Activated T-cell treated with anti-CD3 and anti-CD28 coated beads, Interleukin-2, amount 50 U/mL, for 1 hour (primary cell): ENCODE measurements around the gene OPRL1.
"Not testable (repeated sequence)": the region's sequence is repeated elsewhere in the genome, so short reads cannot be mapped to it uniquely, and the experiment has no call there.

Source experiments
- DNase-seq: peaks from one replicate; pipeline ENCODE4 v3.0.0-alpha.2; 2020

Gene OPRL1

DNA sequence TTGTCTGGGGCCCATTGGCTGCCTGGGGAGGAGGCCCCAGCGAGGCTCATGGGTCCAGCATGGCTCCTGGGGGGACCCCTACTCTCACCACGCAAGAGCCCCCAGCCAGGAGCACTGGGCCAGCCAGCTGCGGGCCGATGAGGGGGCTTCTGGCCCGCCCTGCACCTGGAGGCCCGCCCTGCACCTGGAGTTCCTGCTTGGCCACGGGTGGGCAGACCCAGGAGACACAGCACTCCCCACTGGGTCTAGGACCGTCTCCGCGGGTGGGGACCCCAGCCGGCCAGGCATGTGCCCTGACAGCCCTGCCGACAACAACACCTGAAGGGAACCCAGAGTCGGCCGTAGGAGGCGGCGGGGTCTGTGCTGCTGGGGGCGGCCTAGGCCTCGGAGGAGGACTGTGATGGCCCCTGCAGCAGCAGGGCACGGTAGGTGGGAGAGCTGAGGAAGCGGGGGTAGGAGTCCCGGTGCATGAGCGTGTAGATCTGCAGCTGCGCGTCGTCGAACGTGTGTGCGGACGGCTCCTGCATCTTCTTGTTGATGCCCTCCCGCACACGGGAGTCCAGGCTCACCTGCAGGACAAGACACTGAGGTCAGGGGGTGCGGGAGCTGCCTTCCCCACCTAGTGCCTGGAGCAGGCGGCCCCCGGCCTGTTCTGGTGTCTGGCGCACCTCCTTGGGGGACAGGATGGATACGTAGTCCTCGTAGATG, 6.3 kb upstream of the OPRL1 start:
- no peak for DNase-seq

GRCh38 chr20:64074184-64074789, 5.6 kb upstream of the OPRL1 start:
- no peak for DNase-seq

GRCh38 chr20:64074963-64075362, 4.9 kb upstream of the OPRL1 start:
- no peak for DNase-seq

GRCh38 chr20:64075556-64075955, 4.3 kb upstream of the OPRL1 start:
- no peak for DNase-seq

GRCh38 chr20:64076061-64076997, 3.6 kb upstream of the OPRL1 start:
- no peak for DNase-seq

DNA sequence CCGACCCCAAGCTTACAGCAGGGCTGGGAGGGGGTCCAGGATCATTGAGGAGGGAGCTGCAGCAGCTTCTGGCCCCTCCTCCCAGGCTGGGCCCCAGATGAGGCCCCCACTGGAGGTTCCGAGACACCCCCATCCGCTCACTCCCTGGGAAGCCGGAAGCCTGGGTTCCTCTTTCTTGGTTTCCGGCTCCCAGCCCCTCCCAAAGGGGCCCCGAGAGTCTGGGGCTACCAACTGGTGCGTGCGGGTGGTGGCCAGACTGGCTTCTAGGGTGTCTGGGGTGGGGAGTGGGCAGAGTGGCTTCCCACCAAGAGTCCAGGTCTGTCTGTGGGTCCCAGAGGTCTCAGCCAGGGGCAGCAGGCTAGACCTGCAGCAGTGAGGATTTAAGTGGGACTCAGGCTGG, 2.8 kb upstream of the OPRL1 start:
- peak; percentile 42 for DNase-seq

- DNase-seq: no peak
Measured at GRCh38 chr20:64077541-64077875, 2.4 kb upstream of the OPRL1 start.

GRCh38 chr20:64077876-64078551, 1.9 kb upstream of the OPRL1 start:
- peak; percentile 63 for DNase-seq

GRCh38 chr20:64078934-64079272, 979 bp upstream of the OPRL1 start:
- no peak for DNase-seq

DNA sequence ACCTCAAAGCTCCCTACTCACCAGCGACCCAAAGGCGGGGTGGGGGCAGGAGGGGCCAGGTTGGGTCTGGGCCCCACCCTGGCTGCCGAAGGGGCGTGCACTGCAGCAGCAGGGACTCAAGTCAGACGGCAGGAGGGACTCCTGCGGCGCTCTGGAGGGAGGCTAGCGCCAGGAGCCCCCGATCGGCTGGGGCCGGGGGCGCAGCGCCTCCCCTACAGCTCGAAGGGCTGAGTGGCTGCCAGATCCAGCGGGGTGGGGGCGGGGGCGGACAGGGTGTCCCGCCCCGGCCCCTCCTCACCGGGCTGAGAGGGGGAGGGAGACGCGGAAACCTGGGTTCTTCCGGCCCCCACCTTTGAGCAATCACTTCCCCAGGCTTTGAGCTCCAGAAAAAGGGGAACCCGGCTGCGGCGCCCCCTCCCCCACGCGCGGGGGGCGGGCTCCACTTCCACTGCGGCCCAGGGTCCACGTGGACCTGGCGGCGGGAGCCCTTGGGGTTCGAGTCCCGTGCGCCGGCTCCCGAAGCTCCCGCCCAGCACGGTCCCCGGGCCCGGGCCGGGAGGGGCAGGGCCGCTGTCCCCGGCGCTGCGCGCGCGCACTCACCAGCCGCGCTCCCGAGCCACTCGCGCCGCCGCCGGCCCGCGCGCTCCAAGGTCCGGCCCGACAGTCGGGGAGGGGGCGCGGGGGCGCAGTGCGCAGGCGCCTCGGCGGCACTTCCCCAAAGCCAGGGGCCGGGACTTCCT, 439 bp upstream of the OPRL1 start, which contains the start of gene RGS19:
RGS19 (minus strand) TSS at position 246 of the 740 bp plus-strand sequence. CDS start 2,632 bp downstream, outside the sequence.
- DNase-seq: peak; percentile 73

GRCh38 chr20:64080813-64081623, 1.1 kb downstream of the OPRL1 start:
- DNase-seq: no peak

- no peak for DNase-seq
Measured at GRCh38 chr20:64081624-64081964, 1.7 kb downstream of the OPRL1 start.

- no peak for DNase-seq
Measured at GRCh38 chr20:64082126-64082731, 2.3 kb downstream of the OPRL1 start.

DNA sequence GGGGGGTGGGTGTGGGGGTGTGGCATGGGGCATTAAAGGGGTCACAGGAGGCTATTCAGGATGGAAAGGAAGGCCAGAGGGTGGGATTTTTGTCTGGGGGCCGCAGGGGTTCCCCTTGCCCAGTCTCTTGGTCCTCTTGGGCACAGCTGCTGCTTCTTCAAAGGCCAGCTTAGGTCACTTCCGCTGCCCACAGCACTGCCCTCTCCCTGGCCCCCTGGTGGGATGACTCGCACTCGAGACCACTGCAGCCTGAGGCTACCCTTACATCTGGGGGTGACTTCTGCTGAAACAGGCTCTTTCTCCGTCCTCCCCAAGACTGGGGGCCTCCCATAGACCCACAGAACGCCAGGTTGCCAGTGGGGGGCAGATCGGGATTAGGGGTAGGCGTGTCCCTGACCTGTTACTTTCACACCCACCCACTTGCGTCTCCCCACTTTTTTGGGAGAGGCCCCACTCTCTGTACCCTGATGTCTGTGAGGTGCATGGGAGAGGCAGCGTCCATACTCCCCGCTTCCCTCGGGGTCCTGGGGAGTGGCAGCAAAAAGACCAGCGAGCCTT, 3.0 kb downstream of the OPRL1 start:
- DNase-seq: no peak

DNA sequence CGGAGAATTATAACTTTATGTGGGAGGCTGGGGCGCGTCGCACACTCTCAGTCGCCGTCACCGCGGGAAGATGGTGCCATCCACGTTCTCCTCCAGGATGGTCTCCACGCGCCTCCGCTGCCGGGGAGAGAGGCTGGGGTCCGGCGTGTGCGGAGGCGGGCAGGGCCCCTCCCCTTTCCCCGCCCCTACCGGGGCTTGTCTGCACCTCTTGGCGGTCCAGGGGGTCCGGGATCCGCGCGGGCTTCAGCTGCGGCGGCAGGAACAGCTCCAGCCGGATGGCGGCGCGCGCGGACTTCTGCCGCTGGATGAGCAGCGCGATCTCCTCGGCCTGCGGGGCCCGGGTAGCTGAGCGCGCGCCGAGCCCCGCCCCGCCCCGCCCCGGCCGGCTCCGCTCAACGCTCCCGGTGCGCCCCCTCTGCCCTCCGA, 3.5 kb downstream of the OPRL1 start:
- DNase-seq: peak; percentile 72

DNA sequence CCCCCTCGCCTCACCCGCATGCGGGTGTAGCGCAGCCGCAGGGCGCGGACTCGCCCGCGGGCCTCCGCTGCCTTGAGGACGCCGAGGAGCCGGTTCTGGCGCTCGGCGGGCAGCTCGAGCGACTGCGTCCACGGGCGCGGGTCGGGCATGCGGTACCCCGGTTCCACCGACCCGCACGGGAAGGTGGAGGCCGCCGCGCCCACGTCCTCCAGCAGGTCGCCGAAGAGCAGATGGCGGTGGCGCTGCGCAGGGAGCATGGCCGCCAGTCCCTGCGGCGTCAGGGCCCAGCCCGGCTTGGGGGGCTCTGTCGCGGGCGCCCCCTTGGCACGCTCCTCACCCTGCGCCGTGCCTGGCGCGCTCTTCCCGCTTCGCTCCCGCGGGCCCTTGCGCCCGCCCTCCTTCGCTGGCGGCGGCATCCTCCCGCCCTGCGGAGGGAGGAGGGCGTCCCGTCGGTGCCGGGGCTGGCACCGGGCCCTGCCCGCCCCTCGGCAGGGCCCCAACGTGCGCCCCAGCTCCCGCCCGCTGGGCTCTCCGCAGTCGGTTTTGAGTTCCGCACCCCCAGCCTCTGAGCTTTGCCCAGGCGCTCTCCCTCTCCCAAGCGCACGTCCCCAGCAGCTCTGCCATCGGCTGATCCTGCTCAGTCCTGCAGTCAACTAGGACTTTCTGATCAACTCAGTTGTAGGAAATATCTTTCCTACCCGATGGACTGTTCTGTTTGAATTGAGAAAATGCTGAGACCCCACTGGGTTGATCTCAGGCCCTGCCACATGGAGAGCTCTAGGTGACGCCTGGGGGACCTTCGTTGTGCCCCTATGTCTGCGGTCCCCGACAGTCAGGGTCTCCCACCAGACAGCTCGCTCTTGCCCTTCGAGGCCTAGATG, 4.2 kb downstream of the OPRL1 start, which contains the start of gene LKAAEAR1:
LKAAEAR1 (minus strand) TSS at position 595 of the 881 bp plus-strand sequence; CDS start at position 416, 179 bp downstream.
- no peak for DNase-seq

- no peak for DNase-seq
Measured at GRCh38 chr20:64084685-64085152, 4.8 kb downstream of the OPRL1 start.

DNA sequence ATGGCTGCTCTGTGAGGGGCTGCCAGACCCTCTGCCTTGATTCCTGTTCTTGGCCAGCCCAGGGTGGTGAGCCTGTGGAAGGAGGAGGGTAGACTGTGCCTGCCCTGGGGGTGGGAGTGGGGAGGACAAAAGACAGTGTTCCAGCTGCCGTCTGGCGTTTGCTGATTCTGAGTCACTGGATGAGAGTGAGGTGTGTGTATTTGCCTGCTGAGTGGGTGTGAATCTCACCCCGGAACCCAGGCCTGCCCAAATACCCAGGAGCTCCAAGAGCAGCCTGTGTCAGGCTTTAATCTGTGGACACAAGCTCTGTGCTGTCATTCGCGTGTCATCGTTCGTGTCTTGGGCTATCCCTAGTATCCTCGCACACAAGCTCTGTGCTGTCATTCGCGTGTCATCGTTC, 6.9 kb downstream of the OPRL1 start:
- DNase-seq: no peak

- DNase-seq: not testable (repeated sequence)
Measured at GRCh38 chr20:64087226-64087825, 7.4 kb downstream of the OPRL1 start.
